ENCODE measurements around the gene MAP3K12. TPM values are rescaled to one million over a fixed set of nuclear protein-coding genes. Genes with fewer than 3 reads are reported as not detected.

Gene MAP3K12
- total RNA-seq, 1 experiment from 2014 or later, result 7.6 TPM

GRCh38 chr12:53476769-53477209 lies 22.5 kb downstream of the MAP3K12 start:
- peak in 1 of 2 experiments; percentile 48 for DNase-seq
- Histone ChIP-seq H3K27me3 (no peaks in the 10 kb centered on the region), H3K27ac (no peak overlapping the region), H3K4me3 (no peak overlapping the region), H3K9me3 (replicated peaks) (no peaks in the 10 kb centered on the region), H3K4me1 (peaks cover 7% of the 10 kb centered on the region; the same call in 1 of the 2 replicates), H3K36me3 (peaks cover 97% of the 10 kb centered on the region)

GRCh38 chr12:53474819-53475218 lies 24.4 kb downstream of the MAP3K12 start:
- Histone ChIP-seq H3K4me1 (peaks cover 7% of the 10 kb centered on the region; the same call in 1 of the 2 replicates), H3K27me3 (no peaks in the 10 kb centered on the region), H3K4me3 (no peak overlapping the region), H3K27ac (no peak overlapping the region), H3K36me3 (peaks cover 96% of the 10 kb centered on the region), H3K9me3 (replicated peaks) (no peaks in the 10 kb centered on the region)
- DNase-seq, result no peak

- Histone ChIP-seq H3K27ac (no peak overlapping the region), H3K4me1 (peaks cover 7% of the 10 kb centered on the region; the same call in 1 of the 2 replicates), H3K9me3 (replicated peaks) (no peaks in the 10 kb centered on the region), H3K27me3 (no peaks in the 10 kb centered on the region), H3K4me3 (no peak overlapping the region), H3K36me3 (peaks cover 98% of the 10 kb centered on the region)
- DNase-seq, result no peak
Observed at GRCh38 chr12:53474077-53474476, 25.2 kb downstream of the MAP3K12 start.

- Histone ChIP-seq H3K36me3 (peaks cover 98% of the 10 kb centered on the region), H3K27ac (no peak overlapping the region), H3K4me3 (no peak overlapping the region), H3K9me3 (replicated peaks) (no peaks in the 10 kb centered on the region), H3K27me3 (no peaks in the 10 kb centered on the region), H3K4me1 (peaks cover 7% of the 10 kb centered on the region; the same call in 1 of the 2 replicates)
- no peak for DNase-seq
Observed at GRCh38 chr12:53472056-53472582, 27.1 kb downstream of the MAP3K12 start.

GRCh38 chr12:53468282-53468681 lies 31.0 kb downstream of the MAP3K12 start:
- Histone ChIP-seq H3K36me3 (peaks cover 96% of the 10 kb centered on the region), H3K27ac (no peak overlapping the region), H3K9me3 (replicated peaks) (no peaks in the 10 kb centered on the region), H3K4me1 (peaks cover 7% of the 10 kb centered on the region; the same call in 1 of the 2 replicates), H3K27me3 (no peaks in the 10 kb centered on the region), H3K4me3 (no peak overlapping the region)
- no peak for DNase-seq

GRCh38 chr12:53467880-53468279 lies 31.4 kb downstream of the MAP3K12 start:
- Histone ChIP-seq H3K4me3 (no peak overlapping the region), H3K36me3 (peaks cover 96% of the 10 kb centered on the region), H3K27ac (no peak overlapping the region), H3K27me3 (no peaks in the 10 kb centered on the region), H3K9me3 (replicated peaks) (no peaks in the 10 kb centered on the region), H3K4me1 (peaks cover 7% of the 10 kb centered on the region; the same call in 1 of the 2 replicates)
- no peak for DNase-seq

GRCh38 chr12:53467082-53467481 lies 32.2 kb downstream of the MAP3K12 start:
- no peak overlapping the region for H3K27ac ChIP-seq
- H3K27me3 ChIP-seq, result no peaks in the 10 kb centered on the region
- H3K4me1 ChIP-seq, result 0 out of 2 replicates have a peak, but pooled peaks cover under 1% of the 10 kb centered on the region
- no peak for DNase-seq
- H3K36me3 ChIP-seq, result peaks cover 96% of the 10 kb centered on the region
- H3K9me3 ChIP-seq (replicated peaks), result no peaks in the 10 kb centered on the region
- no peak overlapping the region for H3K4me3 ChIP-seq

GRCh38 chr12:53466640-53467039 lies 32.6 kb downstream of the MAP3K12 start:
- no peak overlapping the region for H3K4me3 ChIP-seq
- peaks cover 96% of the 10 kb centered on the region for H3K36me3 ChIP-seq
- H3K27me3 ChIP-seq, result no peaks in the 10 kb centered on the region
- no peak overlapping the region for H3K27ac ChIP-seq
- no peaks in the 10 kb centered on the region for H3K4me1 ChIP-seq
- no peak for DNase-seq
- H3K9me3 ChIP-seq (replicated peaks), result no peaks in the 10 kb centered on the region

- DNase-seq, result no peak
- Histone ChIP-seq H3K9me3 (replicated peaks) (no peaks in the 10 kb centered on the region), H3K27ac (no peak overlapping the region), H3K36me3 (peaks cover 98% of the 10 kb centered on the region), H3K27me3 (no peaks in the 10 kb centered on the region), H3K4me3 (no peak overlapping the region), H3K4me1 (no peaks in the 10 kb centered on the region)
Observed at GRCh38 chr12:53465679-53466078, 33.6 kb downstream of the MAP3K12 start.

- Histone ChIP-seq H3K4me1 (no peaks in the 10 kb centered on the region), H3K27me3 (no peaks in the 10 kb centered on the region), H3K27ac (no peak overlapping the region), H3K36me3 (peaks cover 98% of the 10 kb centered on the region), H3K9me3 (replicated peaks) (no peaks in the 10 kb centered on the region), H3K4me3 (no peak overlapping the region)
- no peak for DNase-seq
Observed at GRCh38 chr12:53464685-53465418, 34.4 kb downstream of the MAP3K12 start.

GRCh38 chr12:53463802-53464560 lies 35.3 kb downstream of the MAP3K12 start:
- no peaks in the 10 kb centered on the region for H3K4me1 ChIP-seq
- no peak for DNase-seq
- H3K27me3 ChIP-seq, result no peaks in the 10 kb centered on the region
- peaks cover 98% of the 10 kb centered on the region for H3K36me3 ChIP-seq
- no peaks in the 10 kb centered on the region for H3K9me3 ChIP-seq (replicated peaks)
- no peak overlapping the region for H3K27ac ChIP-seq
- H3K4me3 ChIP-seq, result no peak overlapping the region

- no peaks in the 10 kb centered on the region for H3K27me3 ChIP-seq
- H3K4me1 ChIP-seq, result no peaks in the 10 kb centered on the region
- no peak overlapping the region for H3K27ac ChIP-seq
- DNase-seq, result no peak
- no peaks in the 10 kb centered on the region for H3K9me3 ChIP-seq (replicated peaks)
- peaks cover 98% of the 10 kb centered on the region for H3K36me3 ChIP-seq
- no peak overlapping the region for H3K4me3 ChIP-seq
Observed at GRCh38 chr12:53462935-53463334, 36.3 kb downstream of the MAP3K12 start.

- H3K27me3 ChIP-seq, result no peaks in the 10 kb centered on the region
- H3K36me3 ChIP-seq, result peaks cover 98% of the 10 kb centered on the region
- no peaks in the 10 kb centered on the region for H3K9me3 ChIP-seq (replicated peaks)
- no peak for DNase-seq
- no peak overlapping the region for H3K27ac ChIP-seq
- H3K4me3 ChIP-seq, result no peak overlapping the region
- H3K4me1 ChIP-seq, result no peaks in the 10 kb centered on the region
Observed at GRCh38 chr12:53461591-53461990, 37.7 kb downstream of the MAP3K12 start.

- DNase-seq, result no peak
- no peaks in the 10 kb centered on the region for H3K27me3 ChIP-seq
- H3K4me3 ChIP-seq, result no peak overlapping the region
- H3K27ac ChIP-seq, result no peak overlapping the region
- H3K9me3 ChIP-seq (replicated peaks), result no peaks in the 10 kb centered on the region
- no peaks in the 10 kb centered on the region for H3K4me1 ChIP-seq
- peaks cover 98% of the 10 kb centered on the region for H3K36me3 ChIP-seq
Observed at GRCh38 chr12:53461059-53461458, 38.2 kb downstream of the MAP3K12 start.

GRCh38 chr12:53459097-53459496 lies 40.2 kb downstream of the MAP3K12 start:
- peaks cover 99% of the 10 kb centered on the region for H3K36me3 ChIP-seq
- no peaks in the 10 kb centered on the region for H3K27me3 ChIP-seq
- no peak overlapping the region for H3K4me3 ChIP-seq
- no peak overlapping the region for H3K27ac ChIP-seq
- DNase-seq, result no peak
- H3K4me1 ChIP-seq, result no peaks in the 10 kb centered on the region
- H3K9me3 ChIP-seq (replicated peaks), result no peaks in the 10 kb centered on the region

Data from SJCRH30 (cell line).